Activated CD4-positive, alpha-beta T cell treated with anti-CD3 and anti-CD28 coated beads, Interleukin-2, Interleukin-4, amounts not matched to agents 100 ng/mL and 50 ng/mL, durations not matched to agents 16 hours and 8 hours (primary cell): ENCODE measurements around the gene GAD1.

Experiments used
- DNase-seq: peaks from one replicate; pipeline ENCODE4 v3.0.0-alpha.2; 2020; ENCODE audit warnings: low spot score

The GAD1 gene

GRCh38 chr2:170846314-170846713 is 29.6 kb downstream of the GAD1 start:
- no peak for DNase-seq

- DNase-seq = no peak
Observed at GRCh38 chr2:170847716-170848115, 31.0 kb downstream of the GAD1 start.

DNA sequence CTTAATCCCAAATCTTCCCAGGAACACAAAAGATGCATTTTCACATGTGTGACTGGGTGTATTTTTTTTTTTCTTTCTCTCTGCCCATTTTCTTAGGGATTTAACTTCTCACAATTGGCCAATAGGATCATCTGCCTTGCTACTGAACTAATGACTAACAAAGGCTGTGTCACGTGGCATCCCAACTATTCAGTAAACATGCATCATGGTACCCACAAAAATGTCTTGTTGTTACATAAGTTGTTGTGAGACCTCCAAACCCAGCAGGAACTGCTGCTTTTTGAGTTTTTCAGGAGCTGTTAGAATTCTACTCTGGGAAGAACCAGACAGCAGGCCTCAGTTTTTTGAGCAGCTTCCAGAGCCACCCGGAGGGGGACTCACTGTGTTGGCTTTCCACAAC is 31.9 kb downstream of the GAD1 start:
- no peak for DNase-seq

GRCh38 chr2:170850251-170850650 is 33.6 kb downstream of the GAD1 start:
- no peak for DNase-seq

DNA sequence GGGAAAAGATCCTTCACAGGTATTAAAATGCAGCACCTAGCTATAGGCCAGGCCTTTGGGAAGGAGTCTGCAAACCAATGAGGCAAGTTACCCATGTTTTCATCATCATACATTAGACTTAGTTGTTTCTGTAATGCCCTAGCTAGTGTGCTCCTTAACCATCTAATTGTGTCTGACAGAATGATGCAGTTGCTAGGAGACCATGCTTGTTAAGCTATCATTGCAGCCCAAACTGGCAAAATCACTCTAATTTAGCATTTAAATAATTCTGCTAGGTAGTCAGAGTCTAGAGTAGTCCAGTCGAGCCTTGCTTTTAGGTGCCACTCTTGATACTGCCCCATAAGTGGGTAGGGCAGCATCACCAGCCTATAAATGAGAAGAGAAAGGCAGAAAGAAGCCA is 34.9 kb downstream of the GAD1 start:
- no peak for DNase-seq

DNA sequence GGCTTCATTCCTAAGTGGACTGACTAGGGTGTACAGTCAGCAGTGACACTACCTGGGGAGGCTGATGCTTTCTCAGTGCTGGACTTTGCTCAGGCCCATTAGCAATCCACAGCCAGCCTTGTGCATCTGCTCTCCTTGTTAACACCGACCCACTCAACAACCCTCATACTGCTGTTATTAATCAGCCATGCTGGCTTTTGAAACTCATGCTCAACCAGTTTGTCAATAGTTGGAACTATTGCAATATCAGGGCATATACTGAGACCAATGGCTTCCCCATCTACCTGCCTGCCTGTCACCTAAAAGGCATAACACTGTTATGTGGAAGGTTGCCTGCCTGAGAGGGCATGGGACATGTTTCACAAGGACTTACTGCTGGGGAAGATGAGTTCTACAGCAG is 39.4 kb downstream of the GAD1 start:
- no peak for DNase-seq

DNA sequence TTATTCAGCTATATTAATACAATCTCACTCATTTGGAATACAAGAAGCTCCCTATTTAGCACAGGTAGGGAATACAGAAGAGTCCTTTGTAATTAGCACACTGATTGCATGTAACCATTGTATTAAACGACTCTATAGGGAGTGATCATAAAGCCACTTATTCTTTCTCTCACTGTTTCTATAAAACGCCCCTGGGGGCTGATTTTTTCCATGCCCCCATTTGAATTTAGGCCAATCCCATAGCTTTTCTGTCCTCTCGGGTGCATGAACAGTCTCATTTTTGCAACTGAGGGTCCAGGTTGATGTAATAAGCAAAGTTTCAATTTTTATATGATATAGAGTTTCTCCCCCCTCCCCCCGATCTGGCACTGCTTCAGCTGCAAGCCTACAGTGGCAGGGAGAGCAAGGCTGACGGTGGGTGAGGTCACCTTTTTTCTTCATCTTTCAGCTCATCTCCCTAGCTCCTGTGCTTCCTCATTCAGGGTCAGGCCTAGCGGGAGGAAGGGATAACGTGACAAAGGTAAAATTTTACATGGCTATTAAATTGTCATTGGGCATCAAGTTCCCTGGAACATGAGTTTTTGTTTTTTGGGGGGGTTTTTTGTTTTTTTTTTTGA is 45.7 kb downstream of the GAD1 start:
- no peak for DNase-seq

- DNase-seq = no peak
Observed at GRCh38 chr2:170863087-170863486, 46.4 kb downstream of the GAD1 start.

DNA sequence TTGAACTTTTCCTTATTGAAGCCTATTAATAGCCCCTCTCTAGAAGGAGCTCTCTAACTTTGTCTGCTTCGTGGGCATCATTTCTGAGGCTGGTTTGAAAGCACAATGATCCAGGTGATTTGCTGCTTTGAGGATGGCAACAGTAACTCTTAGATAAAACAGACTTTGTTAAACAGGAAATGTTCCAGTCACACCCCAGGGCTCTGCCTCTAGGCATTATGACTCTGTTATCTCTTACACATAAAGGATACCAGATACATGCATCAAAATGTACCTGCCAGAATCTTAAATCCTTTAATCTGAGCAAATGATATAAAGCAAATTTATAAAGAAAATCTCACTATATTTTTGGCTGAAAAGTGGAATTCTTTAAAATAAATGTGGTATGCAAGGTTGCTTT is 52.3 kb downstream of the GAD1 start:
- no peak for DNase-seq

GRCh38 chr2:170869461-170869860 is 52.8 kb downstream of the GAD1 start:
- DNase-seq = no peak

DNA sequence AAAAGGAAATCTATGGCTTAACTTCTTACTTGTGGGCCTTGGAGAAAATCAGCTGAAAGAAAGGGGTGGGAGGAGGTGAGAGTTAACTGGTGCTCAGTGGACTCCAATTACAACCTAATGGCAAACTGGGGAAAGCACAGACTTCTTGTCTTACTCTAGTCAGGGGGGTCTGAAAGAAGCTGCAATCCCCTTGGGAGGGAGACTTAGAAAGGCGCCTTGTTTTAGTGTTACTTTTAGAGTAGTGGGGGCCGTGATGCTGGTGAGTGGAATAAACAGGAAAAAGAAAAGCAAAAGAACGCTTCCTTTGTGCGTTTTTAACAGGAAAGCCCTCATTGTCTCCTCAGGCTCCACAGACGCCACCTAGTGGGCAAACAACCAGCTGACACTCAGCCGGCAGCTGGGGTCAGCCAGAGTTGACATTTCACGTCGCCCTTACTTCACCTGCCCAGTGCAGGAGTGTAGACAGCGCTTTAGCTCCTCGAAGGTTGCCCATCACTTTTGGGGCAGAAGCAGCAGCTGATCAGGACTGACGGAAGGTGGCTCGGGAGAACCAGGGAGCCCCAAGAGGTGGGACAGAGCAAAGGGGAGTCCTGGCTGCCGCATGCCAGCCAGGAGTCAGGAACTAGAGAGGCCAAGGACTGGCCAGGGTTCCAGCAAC is 56.5 kb downstream of the GAD1 start:
- DNase-seq = peak; percentile 85

DNA sequence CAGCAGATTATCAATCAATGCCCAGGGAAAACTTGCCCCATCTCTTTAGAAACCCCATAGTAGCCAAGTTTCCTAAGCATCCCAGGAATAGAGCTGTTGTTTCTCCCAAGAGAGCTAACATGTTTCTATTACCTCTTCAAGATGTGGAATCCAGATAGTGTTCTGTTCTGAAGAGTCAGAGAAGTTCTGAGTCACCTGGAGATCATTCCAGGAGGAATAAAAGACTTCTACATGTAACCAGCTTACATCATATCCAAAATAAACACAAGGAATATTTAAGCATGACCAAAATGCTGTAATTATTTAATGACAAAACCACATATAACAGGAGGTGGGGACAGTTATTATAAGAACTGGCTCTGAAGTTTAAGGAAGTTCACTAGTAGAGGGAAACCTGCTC is 61.4 kb downstream of the GAD1 start:
- no peak for DNase-seq

- no peak for DNase-seq
Observed at GRCh38 chr2:170878505-170878904, 61.8 kb downstream of the GAD1 start.

GRCh38 chr2:170881840-170882239 is 65.2 kb downstream of the GAD1 start:
- no peak for DNase-seq

DNA sequence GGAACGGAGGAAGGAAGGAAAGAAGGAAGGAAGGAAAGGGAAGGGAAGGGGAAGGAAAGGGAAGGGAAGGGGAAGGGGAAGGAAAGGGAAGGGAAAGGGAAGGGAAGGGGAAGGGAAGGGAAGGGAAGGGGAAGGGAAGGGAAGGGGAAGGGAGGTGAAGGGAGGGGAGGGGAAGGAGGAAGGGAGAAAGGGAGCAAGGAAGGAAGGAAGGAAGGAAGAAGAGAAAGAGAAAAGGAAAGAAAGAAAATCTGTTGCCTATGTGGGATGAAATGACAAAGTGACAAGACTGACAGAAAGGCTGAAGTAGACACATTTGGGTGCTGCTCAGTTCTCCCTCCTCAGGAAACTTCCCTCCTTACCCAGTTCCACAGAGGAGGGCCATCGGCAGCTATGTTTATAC is 66.1 kb downstream of the GAD1 start:
- DNase-seq = no peak

GRCh38 chr2:170883683-170884082 is 67.0 kb downstream of the GAD1 start:
- DNase-seq = no peak

- DNase-seq = no peak
Observed at GRCh38 chr2:170885130-170885791, 68.6 kb downstream of the GAD1 start.

DNA sequence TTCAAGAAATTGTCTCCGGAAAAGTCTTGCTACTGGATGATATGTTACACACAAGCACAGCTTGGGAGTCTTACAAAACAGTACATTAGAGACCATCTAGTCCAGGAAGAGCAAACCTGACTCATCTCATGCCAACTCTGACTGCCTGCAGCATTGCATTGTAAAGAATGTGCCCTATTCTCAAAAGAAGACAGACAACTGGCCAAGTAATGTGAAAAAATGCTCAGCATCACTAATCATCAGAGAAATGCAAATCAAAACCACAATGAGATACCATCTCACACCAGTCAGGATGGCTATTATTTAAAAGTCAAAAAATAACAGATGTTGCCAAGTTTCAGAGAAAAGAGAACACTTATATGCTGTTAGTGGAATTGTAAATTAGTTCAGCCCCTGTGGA is 69.7 kb downstream of the GAD1 start:
- no peak for DNase-seq

GRCh38 chr2:170887496-170887895 is 70.8 kb downstream of the GAD1 start:
- DNase-seq = no peak

GRCh38 chr2:170887896-170888295 is 71.2 kb downstream of the GAD1 start:
- no peak for DNase-seq

GRCh38 chr2:170891893-170892292 is 75.2 kb downstream of the GAD1 start:
- DNase-seq = no peak

- no peak for DNase-seq
Observed at GRCh38 chr2:170892391-170892951, 75.8 kb downstream of the GAD1 start.

DNA sequence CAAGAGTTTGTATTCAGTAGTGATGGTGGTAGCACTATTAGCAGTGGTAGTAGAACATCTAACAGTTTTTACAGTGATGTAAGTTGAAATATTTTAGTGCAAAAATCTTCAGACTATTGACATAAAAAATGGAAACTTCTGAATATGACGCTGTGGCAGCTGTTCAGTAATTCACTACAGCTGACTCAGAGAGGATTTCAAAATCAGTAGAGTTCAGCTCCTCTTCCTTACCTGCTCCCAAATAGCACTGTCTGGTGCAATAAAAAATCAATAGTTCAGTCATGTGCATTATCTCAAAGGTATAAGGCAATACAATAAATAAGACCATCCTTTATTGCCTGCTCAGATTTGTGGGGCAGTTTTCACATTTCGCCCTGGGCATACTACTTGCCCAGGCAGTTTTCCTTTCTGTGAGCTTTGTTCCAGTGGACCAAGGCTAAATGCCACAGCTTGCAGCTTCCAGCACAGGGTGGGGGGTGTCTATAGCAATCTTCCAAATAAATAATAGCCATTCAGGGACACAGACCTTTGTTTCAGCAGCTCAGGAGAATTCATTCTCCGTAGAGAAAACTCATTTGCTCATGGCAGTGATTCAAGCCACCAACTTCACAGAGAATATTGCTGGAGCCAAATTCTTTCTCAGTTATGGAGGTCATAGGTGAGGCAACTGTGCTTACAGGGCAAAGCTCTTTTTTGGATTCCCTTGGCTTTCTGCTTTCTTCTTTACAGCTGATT is 78.5 kb downstream of the GAD1 start:
- DNase-seq = no peak
